Activated effector memory CD4-positive, alpha-beta T cell treated with anti-CD3 and anti-CD28 coated beads, Interleukin-2, amount 50 U/mL, for 16 hours (primary cell): Measurements from ENCODE around the gene SMDT1.

Experiments used
- DNase-seq: peaks from one replicate; pipeline ENCODE4 v3.0.0-alpha.2; 2020

The SMDT1 gene

GRCh38 chr22:42079319-42080251 lies at the start of gene SMDT1:
TSS of gene SMDT1 (plus strand) at chr22:42079700. CDS start at chr22:42079769, 69 bp downstream.
- DNase-seq = peak; percentile 99

- DNase-seq = no peak
Observed at GRCh38 chr22:42033263-42034181, 46.0 kb upstream of the SMDT1 start.

- no peak for DNase-seq
Observed at GRCh38 chr22:42035256-42035655, 44.2 kb upstream of the SMDT1 start.

- DNase-seq = no peak
Observed at GRCh38 chr22:42039271-42039670, 40.2 kb upstream of the SMDT1 start.

GRCh38 chr22:42041784-42042183 lies 37.7 kb upstream of the SMDT1 start:
- no peak for DNase-seq

- DNase-seq = no peak
Observed at GRCh38 chr22:42050641-42051180, 28.8 kb upstream of the SMDT1 start.

GRCh38 chr22:42052765-42053164 lies 26.7 kb upstream of the SMDT1 start:
- DNase-seq = no peak

- DNase-seq = no peak
Observed at GRCh38 chr22:42056757-42057511, 22.6 kb upstream of the SMDT1 start.

- DNase-seq = peak; percentile 33
Observed at GRCh38 chr22:42060489-42060888, 19.0 kb upstream of the SMDT1 start.

- no peak for DNase-seq
Observed at GRCh38 chr22:42061041-42061440, 18.5 kb upstream of the SMDT1 start.

GRCh38 chr22:42062506-42063170 lies 16.9 kb upstream of the SMDT1 start:
- DNase-seq = no peak

GRCh38 chr22:42064629-42065028 lies 14.9 kb upstream of the SMDT1 start:
- peak; percentile 55 for DNase-seq

GRCh38 chr22:42065438-42066125 lies 13.9 kb upstream of the SMDT1 start:
- peak; percentile 39 for DNase-seq

GRCh38 chr22:42066126-42066761 lies 13.3 kb upstream of the SMDT1 start:
- peak; percentile 54 for DNase-seq

- peak; percentile 52 for DNase-seq
Observed at GRCh38 chr22:42066937-42067336, 12.6 kb upstream of the SMDT1 start.

GRCh38 chr22:42067671-42068251 lies 11.7 kb upstream of the SMDT1 start:
- peak; percentile 53 for DNase-seq

- DNase-seq = peak; percentile 58
Observed at GRCh38 chr22:42068291-42068690, 11.2 kb upstream of the SMDT1 start.

GRCh38 chr22:42069801-42070516 lies 9.5 kb upstream of the SMDT1 start:
- peak; percentile 63 for DNase-seq
